Liver (tissue), 9 donors: ENCODE data around the gene ZNF212. TPM values are rescaled to one million over a fixed set of nuclear protein-coding genes. Genes with fewer than 3 reads are reported as not detected.

Experiments
- DNase-seq: peaks from one replicate; pipeline ENCODE4 v3.0.0-alpha.2; 2017; ENCODE audit warnings: low spot score
- H3K27ac ChIP-seq, 2 donors: one replicate each; pipeline ENCODE4 v1.7.0; 2013; ENCODE audit warnings: inconsistent platforms in 2 of 2, low read length in 2 of 2, control low read depth in 1 of 2, low read depth in 1 of 2, mild to moderate bottlenecking in 1 of 2
- H3K27me3 ChIP-seq, 4 donors: one replicate each; pipeline versions ENCODE4 v1.6.1 to v1.7.0; 2013; ENCODE audit warnings: low read length in 3 of 4, inconsistent platforms in 1 of 4, mild to moderate bottlenecking in 1 of 4, moderate library complexity in 1 of 4; ENCODE audit not compliant: control insufficient read depth in 4 of 4, insufficient read depth in 4 of 4
- H3K36me3 ChIP-seq, 4 donors: one replicate each; pipeline versions ENCODE4 v1.6.1 to v1.7.0; 2013; ENCODE audit warnings: low read length in 3 of 4, mild to moderate bottlenecking in 3 of 4, low read depth in 1 of 4, moderate library complexity in 1 of 4; ENCODE audit not compliant: control insufficient read depth in 4 of 4, insufficient read depth in 3 of 4
- H3K4me1 ChIP-seq, 4 donors: one replicate each; pipeline versions ENCODE4 v1.6.1 to v1.7.0; 2013; ENCODE audit warnings: low read length in 3 of 4, mild to moderate bottlenecking in 3 of 4, moderate library complexity in 1 of 4; ENCODE audit not compliant: control insufficient read depth in 4 of 4, insufficient read depth in 4 of 4
- H3K4me3 ChIP-seq, 3 donors: one replicate each; pipeline versions ENCODE4 v1.6.1 to v1.7.0; 2013; ENCODE audit warnings: low read length in 3 of 3, control low read depth in 1 of 3, low read depth in 1 of 3, mild to moderate bottlenecking in 1 of 3
- H3K9ac ChIP-seq, 2 donors: one replicate each; pipeline ENCODE4 v1.7.0; 2013; ENCODE audit warnings: low read length in 2 of 2, mild to moderate bottlenecking in 2 of 2, moderate library complexity in 2 of 2, control low read depth in 1 of 2, low read depth in 1 of 2
- H3K9me3 ChIP-seq, 4 donors: one replicate each; pipeline versions ENCODE4 v1.6.1 to v1.7.0; 2013; ENCODE audit warnings: low read length in 3 of 4; ENCODE audit not compliant: control insufficient read depth in 4 of 4
- EGR1 ChIP-seq, 2 donors: IDR thresholded peaks; 2 replicates each; pipeline ENCODE4 v1.6.1; 2016 to 2018; ENCODE audit warnings: antibody characterized with exemption in 2 of 2, low read depth in 2 of 2
- FOXA1 ChIP-seq: IDR thresholded peaks from 2 replicates; pipeline ENCODE4 v1.6.1; 2016; ENCODE audit warnings: antibody characterized with exemption
- FOXA2 ChIP-seq: IDR thresholded peaks from 2 replicates; pipeline ENCODE4 v1.6.1; 2016; ENCODE audit warnings: antibody characterized with exemption
- GABPA ChIP-seq, 2 donors: IDR thresholded peaks in 1 of 2; conservative IDR thresholded peaks in 1 of 2; 2 replicates each; pipeline ENCODE4 v1.6.1; 2016; ENCODE audit warnings: antibody characterized with exemption in 2 of 2, mild to moderate bottlenecking in 1 of 2, moderate library complexity in 1 of 2
- HNF4A ChIP-seq, 2 donors: conservative IDR thresholded peaks; 2 replicates each; pipeline ENCODE4 v1.6.1; 2016; ENCODE audit warnings: antibody characterized with exemption in 2 of 2, mild to moderate bottlenecking in 2 of 2
- HNF4G ChIP-seq: IDR thresholded peaks from 2 replicates; pipeline ENCODE4 v1.6.1; 2016; ENCODE audit warnings: antibody characterized with exemption
- JUND ChIP-seq, 2 donors: IDR thresholded peaks; 2 replicates each; pipeline ENCODE4 v1.6.1; 2016; ENCODE audit warnings: antibody characterized with exemption in 2 of 2
- NR2F2 ChIP-seq: IDR thresholded peaks from 2 replicates; pipeline ENCODE4 v1.6.1; 2016; ENCODE audit warnings: antibody characterized with exemption
- RXRA ChIP-seq, 2 donors: IDR thresholded peaks; 2 replicates each; pipeline ENCODE4 v1.6.1; 2017 to 2018; ENCODE audit warnings: antibody characterized with exemption in 2 of 2, mild to moderate bottlenecking in 1 of 2
- SP1 ChIP-seq: IDR thresholded peaks from 2 replicates; pipeline ENCODE4 v1.6.1; 2018; ENCODE audit warnings: antibody characterized with exemption, mild to moderate bottlenecking
- TAF1 ChIP-seq: conservative IDR thresholded peaks from 2 replicates; pipeline ENCODE4 v1.6.1; 2016; ENCODE audit warnings: antibody characterized with exemption, mild to moderate bottlenecking
- YY1 ChIP-seq: IDR thresholded peaks from 2 replicates; pipeline ENCODE4 v1.6.1; 2016; ENCODE audit warnings: antibody characterized with exemption, mild to moderate bottlenecking
- WGBS: extraction: QIAGEN DNeasy Blood & Tissue Kit; methylation state at CpG from one replicate; pipeline ENCODE4 v1.1.7; 2013; 5-methylcytosine and 5-hydroxymethylcytosine counted together
- polyA plus RNA-seq, 2 donors: library from polyadenylated mRNA; stranded (reverse) in 1 of 2; unstranded in 1 of 2; fragments of 200-250 nt in 1 of 2; fragments of >200 nt in 1 of 2; fragmentation: Nextera tagmentation in 1 of 2; extraction: Ambion mirVana in 1 of 2; gene quantifications; one replicate each; pipeline versions ENCODE4 v1.2.1 to v1.2.3, GENCODE V29; 2013 to 2015
- total RNA-seq, 2 donors: library from RNA; depleted of rRNA; stranded (reverse); fragments of >200 nt; gene quantifications; one replicate each; pipeline ENCODE4 v1.2.3, GENCODE V29; 2014
- TF ChIP-seq, protein P1 (sequence below): IDR thresholded peaks from 2 replicates; pipeline ENCODE4 v1.6.1; 2016; ENCODE audit warnings: antibody characterized with exemption, mild to moderate bottlenecking
- TF ChIP-seq, protein P2 (sequence below): IDR thresholded peaks from 2 replicates; pipeline ENCODE4 v1.6.1; 2016; ENCODE audit warnings: antibody characterized with exemption
- TF ChIP-seq, protein P3 (sequence below): IDR thresholded peaks from 2 replicates; pipeline ENCODE4 v1.6.1; 2016; ENCODE audit warnings: antibody characterized with exemption
- TF ChIP-seq, protein P4 (sequence below): IDR thresholded peaks from 2 replicates; pipeline ENCODE4 v1.6.1; 2016; ENCODE audit warnings: antibody characterized with exemption
- TF ChIP-seq, protein P5 (sequence below): fragments of 150-350 bp; IDR thresholded peaks from 2 replicates; pipeline ENCODE4 v1.5.1; 2017; ENCODE audit warnings: improper control_type of control experiment, low read depth, low read length; ENCODE audit not compliant: missing input control
- donor health status: healthy.
- donor health status: healthy.
- donor health status: healthy.
- donor health status: healthy.
- donor health status: healthy.

The ZNF212 gene
- total and polyA plus RNA-seq, 4 donors: 3.4 to 4.9 (median 3.7) TPM

DNA sequence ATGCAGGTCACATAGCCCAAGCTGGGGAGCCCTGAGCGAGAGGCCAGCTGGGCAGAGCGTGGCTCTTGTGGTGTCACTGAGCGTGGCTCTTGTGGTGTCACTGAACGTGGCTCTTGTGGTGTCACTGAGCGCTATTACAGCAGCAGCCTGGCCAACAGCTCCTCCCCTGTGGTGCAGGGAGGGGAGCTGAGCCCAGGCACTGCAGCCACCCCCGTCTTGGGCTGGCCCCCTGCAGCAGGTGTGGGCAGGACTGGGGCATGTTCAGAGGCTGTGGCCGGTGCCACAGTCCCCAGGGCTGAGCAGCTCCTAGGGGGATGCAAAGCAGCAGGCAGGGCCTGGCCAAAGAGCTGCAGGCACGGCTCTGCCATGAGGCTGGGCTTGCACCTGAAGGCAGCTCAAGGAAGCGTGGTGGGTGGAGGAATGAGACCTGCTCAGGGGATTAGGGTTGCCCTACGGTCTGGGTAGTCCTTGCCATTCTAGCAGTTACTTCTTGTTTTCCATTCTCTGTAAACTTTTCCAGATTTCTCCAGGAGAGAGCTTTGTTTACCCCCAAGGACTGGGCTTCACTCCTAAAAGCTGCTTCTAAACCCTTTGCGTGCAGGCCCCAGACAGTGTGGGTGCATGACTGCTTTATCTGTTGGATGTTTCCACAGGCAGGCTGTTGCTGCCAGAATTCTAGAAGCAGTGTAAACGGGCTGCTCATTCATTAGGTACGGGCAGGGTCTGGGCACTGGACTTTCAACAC, 51.8 kb downstream of the ZNF212 start:
- 90% methylated on average over 13 of the region's 13 CpGs for WGBS
- TF ChIP-seq GABPA (IDR thresholded peaks at IDR 0.05 in 1 of 2, conservative IDR thresholded peaks at IDR 0.05 in 1 of 2) (no peak), SP1 (no peak), EGR1 (IDR thresholded peaks at IDR 0.05; ENCODE audit: low read depth in 2 of 2) (no peak), TAF1 (no peak), HNF4G (no peak), FOXA2 (no peak), RXRA (IDR thresholded peaks at IDR 0.05) (no peak), FOXA1 (no peak), JUND (IDR thresholded peaks at IDR 0.05) (no peak), YY1 (no peak)
- TF ChIP-seq, protein P1, sequence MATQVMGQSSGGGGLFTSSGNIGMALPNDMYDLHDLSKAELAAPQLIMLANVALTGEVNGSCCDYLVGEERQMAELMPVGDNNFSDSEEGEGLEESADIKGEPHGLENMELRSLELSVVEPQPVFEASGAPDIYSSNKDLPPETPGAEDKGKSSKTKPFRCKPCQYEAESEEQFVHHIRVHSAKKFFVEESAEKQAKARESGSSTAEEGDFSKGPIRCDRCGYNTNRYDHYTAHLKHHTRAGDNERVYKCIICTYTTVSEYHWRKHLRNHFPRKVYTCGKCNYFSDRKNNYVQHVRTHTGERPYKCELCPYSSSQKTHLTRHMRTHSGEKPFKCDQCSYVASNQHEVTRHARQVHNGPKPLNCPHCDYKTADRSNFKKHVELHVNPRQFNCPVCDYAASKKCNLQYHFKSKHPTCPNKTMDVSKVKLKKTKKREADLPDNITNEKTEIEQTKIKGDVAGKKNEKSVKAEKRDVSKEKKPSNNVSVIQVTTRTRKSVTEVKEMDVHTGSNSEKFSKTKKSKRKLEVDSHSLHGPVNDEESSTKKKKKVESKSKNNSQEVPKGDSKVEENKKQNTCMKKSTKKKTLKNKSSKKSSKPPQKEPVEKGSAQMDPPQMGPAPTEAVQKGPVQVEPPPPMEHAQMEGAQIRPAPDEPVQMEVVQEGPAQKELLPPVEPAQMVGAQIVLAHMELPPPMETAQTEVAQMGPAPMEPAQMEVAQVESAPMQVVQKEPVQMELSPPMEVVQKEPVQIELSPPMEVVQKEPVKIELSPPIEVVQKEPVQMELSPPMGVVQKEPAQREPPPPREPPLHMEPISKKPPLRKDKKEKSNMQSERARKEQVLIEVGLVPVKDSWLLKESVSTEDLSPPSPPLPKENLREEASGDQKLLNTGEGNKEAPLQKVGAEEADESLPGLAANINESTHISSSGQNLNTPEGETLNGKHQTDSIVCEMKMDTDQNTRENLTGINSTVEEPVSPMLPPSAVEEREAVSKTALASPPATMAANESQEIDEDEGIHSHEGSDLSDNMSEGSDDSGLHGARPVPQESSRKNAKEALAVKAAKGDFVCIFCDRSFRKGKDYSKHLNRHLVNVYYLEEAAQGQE: no peak
- TF ChIP-seq, protein P2, sequence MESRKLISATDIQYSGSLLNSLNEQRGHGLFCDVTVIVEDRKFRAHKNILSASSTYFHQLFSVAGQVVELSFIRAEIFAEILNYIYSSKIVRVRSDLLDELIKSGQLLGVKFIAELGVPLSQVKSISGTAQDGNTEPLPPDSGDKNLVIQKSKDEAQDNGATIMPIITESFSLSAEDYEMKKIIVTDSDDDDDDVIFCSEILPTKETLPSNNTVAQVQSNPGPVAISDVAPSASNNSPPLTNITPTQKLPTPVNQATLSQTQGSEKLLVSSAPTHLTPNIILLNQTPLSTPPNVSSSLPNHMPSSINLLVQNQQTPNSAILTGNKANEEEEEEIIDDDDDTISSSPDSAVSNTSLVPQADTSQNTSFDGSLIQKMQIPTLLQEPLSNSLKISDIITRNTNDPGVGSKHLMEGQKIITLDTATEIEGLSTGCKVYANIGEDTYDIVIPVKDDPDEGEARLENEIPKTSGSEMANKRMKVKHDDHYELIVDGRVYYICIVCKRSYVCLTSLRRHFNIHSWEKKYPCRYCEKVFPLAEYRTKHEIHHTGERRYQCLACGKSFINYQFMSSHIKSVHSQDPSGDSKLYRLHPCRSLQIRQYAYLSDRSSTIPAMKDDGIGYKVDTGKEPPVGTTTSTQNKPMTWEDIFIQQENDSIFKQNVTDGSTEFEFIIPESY: no peak
- TF ChIP-seq, protein P3, sequence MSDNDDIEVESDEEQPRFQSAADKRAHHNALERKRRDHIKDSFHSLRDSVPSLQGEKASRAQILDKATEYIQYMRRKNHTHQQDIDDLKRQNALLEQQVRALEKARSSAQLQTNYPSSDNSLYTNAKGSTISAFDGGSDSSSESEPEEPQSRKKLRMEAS: no peak
- TF ChIP-seq, protein P4, sequence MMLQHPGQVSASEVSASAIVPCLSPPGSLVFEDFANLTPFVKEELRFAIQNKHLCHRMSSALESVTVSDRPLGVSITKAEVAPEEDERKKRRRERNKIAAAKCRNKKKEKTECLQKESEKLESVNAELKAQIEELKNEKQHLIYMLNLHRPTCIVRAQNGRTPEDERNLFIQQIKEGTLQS: no peak
- no peak for DNase-seq
- Histone ChIP-seq H3K9ac (no peak overlapping the region), H3K27ac (no peak overlapping the region), H3K27me3 (no peaks in the 10 kb centered on the region), H3K4me3 (no peak overlapping the region), H3K36me3 (peaks cover 0 to 5% (median 2%) of the 10 kb centered on the region in 4 donors), H3K9me3 (no peaks in the 10 kb centered on the region), H3K4me1 (peaks cover 0 to 15% (median 9%) of the 10 kb centered on the region in 4 donors)

DNA sequence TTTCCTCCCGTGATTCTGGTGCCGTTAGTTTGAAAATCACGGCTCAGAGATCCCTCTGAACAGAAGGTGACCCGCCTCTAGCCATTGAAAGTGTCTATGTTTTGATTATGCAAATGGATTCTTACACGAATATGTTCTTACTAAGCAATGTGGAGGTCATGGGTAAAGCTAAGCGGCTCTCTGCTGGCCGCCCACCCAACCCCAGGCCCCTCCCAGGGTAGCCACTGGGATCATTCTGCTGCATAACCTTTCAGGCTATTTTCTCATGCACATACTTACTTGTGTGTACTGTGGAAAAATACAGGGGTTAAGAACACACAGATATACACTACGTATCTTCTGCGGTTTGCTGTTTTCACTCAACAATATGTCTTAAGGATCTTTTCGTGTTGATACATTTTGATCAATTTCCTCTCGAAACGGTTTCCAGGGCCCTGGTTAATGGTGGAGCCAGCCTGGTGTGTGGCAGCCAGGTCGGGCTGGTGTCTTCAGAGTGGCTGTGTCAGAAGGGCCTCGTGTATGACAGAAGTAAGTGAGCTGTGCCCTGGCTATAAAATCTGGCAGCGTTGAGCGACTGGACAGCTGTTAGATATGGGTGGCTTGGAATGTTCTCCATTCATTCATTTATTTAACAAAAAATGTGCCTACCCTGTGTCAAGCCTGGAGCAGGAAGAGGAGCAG, 52.5 kb downstream of the ZNF212 start:
- H3K4me3 ChIP-seq: no peak overlapping the region
- WGBS: 93% methylated on average over 16 of the region's 16 CpGs
- no peak overlapping the region for H3K27ac ChIP-seq
- H3K4me1 ChIP-seq: peaks cover 0 to 9% (median 4%) of the 10 kb centered on the region in 4 donors
- no peak for DNase-seq
- H3K27me3 ChIP-seq: no peaks in the 10 kb centered on the region
- no peak overlapping the region for H3K9ac ChIP-seq
- H3K9me3 ChIP-seq: no peaks in the 10 kb centered on the region
- H3K36me3 ChIP-seq: peaks cover 0 to 5% (median 2%) of the 10 kb centered on the region in 4 donors
- no peak for TF ChIP-seq HNF4A (conservative IDR thresholded peaks at IDR 0.05)
- TF ChIP-seq GABPA (IDR thresholded peaks at IDR 0.05 in 1 of 2, conservative IDR thresholded peaks at IDR 0.05 in 1 of 2): no peak
- TF ChIP-seq EGR1 (IDR thresholded peaks at IDR 0.05; ENCODE audit: low read depth in 2 of 2): no peak
- no peak for TF ChIP-seq FOXA2
- TF ChIP-seq, protein P5, sequence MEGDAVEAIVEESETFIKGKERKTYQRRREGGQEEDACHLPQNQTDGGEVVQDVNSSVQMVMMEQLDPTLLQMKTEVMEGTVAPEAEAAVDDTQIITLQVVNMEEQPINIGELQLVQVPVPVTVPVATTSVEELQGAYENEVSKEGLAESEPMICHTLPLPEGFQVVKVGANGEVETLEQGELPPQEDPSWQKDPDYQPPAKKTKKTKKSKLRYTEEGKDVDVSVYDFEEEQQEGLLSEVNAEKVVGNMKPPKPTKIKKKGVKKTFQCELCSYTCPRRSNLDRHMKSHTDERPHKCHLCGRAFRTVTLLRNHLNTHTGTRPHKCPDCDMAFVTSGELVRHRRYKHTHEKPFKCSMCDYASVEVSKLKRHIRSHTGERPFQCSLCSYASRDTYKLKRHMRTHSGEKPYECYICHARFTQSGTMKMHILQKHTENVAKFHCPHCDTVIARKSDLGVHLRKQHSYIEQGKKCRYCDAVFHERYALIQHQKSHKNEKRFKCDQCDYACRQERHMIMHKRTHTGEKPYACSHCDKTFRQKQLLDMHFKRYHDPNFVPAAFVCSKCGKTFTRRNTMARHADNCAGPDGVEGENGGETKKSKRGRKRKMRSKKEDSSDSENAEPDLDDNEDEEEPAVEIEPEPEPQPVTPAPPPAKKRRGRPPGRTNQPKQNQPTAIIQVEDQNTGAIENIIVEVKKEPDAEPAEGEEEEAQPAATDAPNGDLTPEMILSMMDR: no peak
- TF ChIP-seq, protein P1: no peak
- no peak for TF ChIP-seq NR2F2
- TF ChIP-seq HNF4G: no peak
- TF ChIP-seq, protein P3: no peak
- no peak for TF ChIP-seq RXRA (IDR thresholded peaks at IDR 0.05)
- no peak for TF ChIP-seq TAF1
- TF ChIP-seq YY1: no peak
- no peak for TF ChIP-seq FOXA1
- TF ChIP-seq JUND (IDR thresholded peaks at IDR 0.05): no peak
